Stomach (tissue), 4 donors: Measurements from ENCODE around the gene KRTAP5-7.

Source experiments
- EP300 ChIP-seq: sonication (generic); formaldehyde crosslinking; IDR thresholded peaks from one replicate; pipeline ENCODE4 v1.6.1; 2017; ENCODE audit warnings: antibody characterized with exemption
- POLR2A ChIP-seq, 4 donors: fragments of 450-650 bp; IDR thresholded peaks; one replicate each; pipeline ENCODE4 v1.6.1; 2016; ENCODE audit warnings: antibody characterized with exemption in 4 of 4, control low read depth in 2 of 4, mild to moderate bottlenecking in 1 of 4, moderate library complexity in 1 of 4
- POLR2AphosphoS5 ChIP-seq, 3 donors: sonication (generic); formaldehyde crosslinking; IDR thresholded peaks; one replicate each; pipeline ENCODE4 v1.6.1; 2016; ENCODE audit warnings: antibody characterized with exemption in 3 of 3
- TF ChIP-seq, protein P1 (sequence below), 7 experiments: fragments of 450-650 bp in 4 of 7; fragments of 200-600 bp in 3 of 7; sonication (generic) in 3 of 7; IDR thresholded peaks; one replicate each; pipeline ENCODE4 v1.5.1; 2016 to 2019; ENCODE audit warnings: antibody characterized with exemption in 7 of 7, control low read depth in 2 of 7, mild to moderate bottlenecking in 1 of 7

DNA sequence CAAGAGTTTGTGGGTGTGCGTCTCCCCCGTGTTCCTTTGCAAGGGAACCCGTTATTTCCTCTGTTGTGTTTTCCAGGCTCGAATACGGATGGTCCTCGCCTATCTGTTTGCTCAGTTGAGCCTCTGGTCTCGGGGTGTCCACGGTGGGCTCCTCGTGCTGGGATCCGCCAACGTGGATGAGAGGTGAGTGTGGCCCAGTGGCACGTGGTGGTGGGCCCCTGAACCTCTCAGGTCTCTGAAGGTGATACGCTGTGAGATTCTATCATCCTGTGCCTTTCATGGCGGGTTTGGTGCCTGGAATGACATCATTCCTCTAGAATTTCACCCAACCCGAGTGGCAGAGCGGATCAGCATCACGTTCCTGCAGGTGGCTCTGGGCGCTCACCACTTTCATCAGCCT, 41.6 kb upstream of the KRTAP5-7 start:
- TF ChIP-seq, protein P1, sequence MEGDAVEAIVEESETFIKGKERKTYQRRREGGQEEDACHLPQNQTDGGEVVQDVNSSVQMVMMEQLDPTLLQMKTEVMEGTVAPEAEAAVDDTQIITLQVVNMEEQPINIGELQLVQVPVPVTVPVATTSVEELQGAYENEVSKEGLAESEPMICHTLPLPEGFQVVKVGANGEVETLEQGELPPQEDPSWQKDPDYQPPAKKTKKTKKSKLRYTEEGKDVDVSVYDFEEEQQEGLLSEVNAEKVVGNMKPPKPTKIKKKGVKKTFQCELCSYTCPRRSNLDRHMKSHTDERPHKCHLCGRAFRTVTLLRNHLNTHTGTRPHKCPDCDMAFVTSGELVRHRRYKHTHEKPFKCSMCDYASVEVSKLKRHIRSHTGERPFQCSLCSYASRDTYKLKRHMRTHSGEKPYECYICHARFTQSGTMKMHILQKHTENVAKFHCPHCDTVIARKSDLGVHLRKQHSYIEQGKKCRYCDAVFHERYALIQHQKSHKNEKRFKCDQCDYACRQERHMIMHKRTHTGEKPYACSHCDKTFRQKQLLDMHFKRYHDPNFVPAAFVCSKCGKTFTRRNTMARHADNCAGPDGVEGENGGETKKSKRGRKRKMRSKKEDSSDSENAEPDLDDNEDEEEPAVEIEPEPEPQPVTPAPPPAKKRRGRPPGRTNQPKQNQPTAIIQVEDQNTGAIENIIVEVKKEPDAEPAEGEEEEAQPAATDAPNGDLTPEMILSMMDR (IDR thresholded peaks at IDR 0.05), result no peak
- TF ChIP-seq POLR2A (IDR thresholded peaks at IDR 0.05) (no peak), EP300 (no peak), POLR2AphosphoS5 (IDR thresholded peaks at IDR 0.05) (no peak)
